PC-3 (cell line): ENCODE measurements around the gene IPCEF1. TPM values are rescaled to one million over a fixed set of nuclear protein-coding genes. Genes with fewer than 3 reads are reported as not detected.

Experiments used
- ATAC-seq: fragments of 200-7000 bp; cut with Tn5 transposase; 2 replicates; pipeline ENCODE4 v1.9.1; 2020; ENCODE audit warnings: mild to moderate bottlenecking, moderate library complexity
- BruUV-seq: library from RNA; stranded (reverse); fragments of 400-500 nt; replicated peaks from 2 replicates; lab custom pipeline; 2021; lab: Mats Ljungman, UMichigan
- CTCF ChIA-PET: fragments of 300-600 bp; sonication (Branson Sonifier 250); formaldehyde crosslinking; loops from one replicate; lab custom pipeline; 2022; ENCODE audit warnings: antibody characterized with exemption; lab: Charles Lee
- POLR2A ChIA-PET: fragments of 300-600 bp; sonication (Branson Sonifier 250); formaldehyde crosslinking; loops from one replicate; lab custom pipeline; 2022; ENCODE audit warnings: antibody characterized with exemption; ENCODE audit not compliant: unreplicated experiment; lab: Charles Lee
- DNase-seq: peaks from one replicate; pipeline ENCODE4 v3.0.0-alpha.2; 2015
- H2AFZ ChIP-seq: fragments of 300-600 bp; sonication (generic); 2 replicates; pipeline ENCODE4 v1.6.0; 2016; ENCODE audit warnings: antibody characterized with exemption, low read length
- H3F3A ChIP-seq: fragments of 300-600 bp; sonication (generic); one replicate; pipeline ENCODE4 v1.6.0; 2017; ENCODE audit warnings: antibody characterized with exemption, low read length, control low read depth, mild to moderate bottlenecking; ENCODE audit not compliant: unreplicated experiment
- H3K27ac ChIP-seq: fragments of 300-600 bp; sonication (generic); 2 replicates; pipeline ENCODE4 v1.5.1; 2016; ENCODE audit warnings: mild to moderate bottlenecking, low read length
- H3K27me3 ChIP-seq: fragments of 300-600 bp; sonication (generic); 2 replicates; pipeline ENCODE4 v1.6.1; 2016; ENCODE audit warnings: low read length, mixed read lengths
- H3K36me3 ChIP-seq: fragments of 300-600 bp; sonication (generic); 2 replicates; pipeline ENCODE4 v1.6.1; 2016; ENCODE audit warnings: low read depth, mixed run types, low read length, mixed read lengths
- H3K4me1 ChIP-seq: fragments of 300-600 bp; sonication (generic); 2 replicates; pipeline ENCODE4 v1.5.1; 2016; ENCODE audit warnings: low read length; ENCODE audit not compliant: insufficient read depth
- H3K4me2 ChIP-seq: fragments of 300-600 bp; sonication (generic); 2 replicates; pipeline ENCODE4 v1.6.0; 2016; ENCODE audit warnings: low read length
- H3K4me3 ChIP-seq: fragments of 300-600 bp; sonication (generic); 2 replicates; pipeline ENCODE4 v1.5.1; 2016; ENCODE audit warnings: mild to moderate bottlenecking, low read length, mixed read lengths
- H3K79me2 ChIP-seq: fragments of 300-600 bp; sonication (generic); 2 replicates; pipeline ENCODE4 v1.6.1; 2017; ENCODE audit warnings: low read length, mixed read lengths
- H3K9ac ChIP-seq: fragments of 300-600 bp; sonication (generic); 2 replicates; pipeline ENCODE4 v1.6.0; 2016; ENCODE audit warnings: mild to moderate bottlenecking, low read length
- H3K9me2 ChIP-seq: fragments of 300-600 bp; sonication (generic); replicated peaks from 2 replicates; pipeline ENCODE4 v1.6.1; 2016; ENCODE audit warnings: mixed run types, low read length, mixed read lengths
- H3K9me3 ChIP-seq: fragments of 300-600 bp; sonication (generic); 2 replicates; pipeline ENCODE4 v1.6.1; 2016; ENCODE audit warnings: low read length, mixed read lengths
- H4K20me1 ChIP-seq: fragments of 300-600 bp; sonication (generic); 2 replicates; pipeline ENCODE4 v1.6.1; 2016; ENCODE audit warnings: low read length, mixed read lengths
- CTCF ChIP-seq: fragments of 300-600 bp; sonication (generic); conservative IDR thresholded peaks from 2 replicates; pipeline ENCODE4 v1.5.1; 2017; ENCODE audit warnings: antibody characterized with exemption, low read depth, mild to moderate bottlenecking, low read length
- EZH2 ChIP-seq: fragments of 300-600 bp; sonication (generic); IDR thresholded peaks from one replicate; pipeline ENCODE4 v1.6.1; 2017; ENCODE audit warnings: antibody characterized with exemption, mild to moderate bottlenecking, low read length; ENCODE audit not compliant: unreplicated experiment
- EZH2phosphoT487 ChIP-seq: fragments of 300-600 bp; sonication (generic); IDR thresholded peaks from 2 replicates; pipeline ENCODE4 v1.6.1; 2018; ENCODE audit warnings: mild to moderate bottlenecking, antibody characterized with exemption, low read length, borderline replicate concordance
- intact Hi-C: fragments of 100-400 bp; cut with micrococcal nuclease; formaldehyde crosslinking; loops from 2 replicates; pipeline ENCODE4 v1.9.0; 2023
- total RNA-seq: library from RNA; depleted of rRNA; stranded (reverse); fragments of >200 nt; gene quantifications from 2 replicates; pipeline ENCODE4 v1.2.3, GENCODE V29; 2014

IPCEF1 gene
- total RNA-seq, 1 experiment from 2014 or later = 0.29 TPM

GRCh38 chr6:154161689-154162088, 194.9 kb downstream of the IPCEF1 start:
- TF ChIP-seq EZH2phosphoT487 = no peak
- no peak for TF ChIP-seq EZH2
- TF ChIP-seq CTCF = no peak
- no peaks in the 10 kb centered on the region for H4K20me1 ChIP-seq
- intact Hi-C loops = no loop called here
- no peaks in the 10 kb centered on the region for H3F3A ChIP-seq
- H3K27ac ChIP-seq = no peak overlapping the region
- no peak for ATAC-seq
- no TSS peak for BruUV-seq
- H3K4me3 ChIP-seq = no peak overlapping the region
- H3K79me2 ChIP-seq = no peaks in the 10 kb centered on the region
- H3K9me3 ChIP-seq = no peaks in the 10 kb centered on the region
- no peak overlapping the region for H2AFZ ChIP-seq
- ChIA-PET POLR2A (no interaction called here), CTCF (no interaction called here)
- no peak overlapping the region for H3K4me2 ChIP-seq
- H3K9me2 ChIP-seq = no peaks in the 10 kb centered on the region
- H3K27me3 ChIP-seq = no peaks in the 10 kb centered on the region
- no peaks in the 10 kb centered on the region for H3K36me3 ChIP-seq
- H3K9ac ChIP-seq = no peak overlapping the region
- no peak for DNase-seq
- H3K4me1 ChIP-seq = no peaks in the 10 kb centered on the region

DNA sequence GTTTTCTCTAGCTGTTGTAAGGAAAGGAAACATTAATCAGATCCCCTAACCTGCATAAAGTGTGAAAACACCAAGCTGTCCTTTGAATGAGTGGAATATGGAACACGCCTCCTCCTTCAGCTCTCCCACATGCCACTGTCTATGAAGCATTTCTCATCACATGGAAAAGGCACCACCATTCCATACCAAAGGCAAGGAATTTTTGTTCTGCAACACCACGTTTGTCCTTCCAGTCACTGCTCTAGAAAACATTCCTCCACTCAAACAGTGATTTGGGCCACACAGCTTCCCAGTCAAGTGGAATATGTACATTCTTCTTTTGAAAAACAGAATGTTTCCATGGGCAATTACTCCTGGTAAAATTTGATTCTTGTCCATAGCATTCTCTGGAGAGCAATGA, 197.5 kb downstream of the IPCEF1 start:
- no peak overlapping the region for H3K4me3 ChIP-seq
- intact Hi-C loops = loop anchor here (5.0 kb wide), 1 partner anchor 518 kb away; no protein-coding TSS in a partner anchor
- no peak overlapping the region for H3K27ac ChIP-seq
- no peaks in the 10 kb centered on the region for H4K20me1 ChIP-seq
- H3F3A ChIP-seq = no peaks in the 10 kb centered on the region
- TF ChIP-seq EZH2 (no peak), EZH2phosphoT487 (no peak), CTCF (no peak)
- no peaks in the 10 kb centered on the region; the same call in 1 of the 2 replicates for H3K36me3 ChIP-seq
- ChIA-PET CTCF (interaction anchor here (0.6 kb wide), 1 partner anchor 162 kb away, joined by 4 read pairs; no protein-coding TSS in a partner anchor), POLR2A (no interaction called here)
- H3K4me1 ChIP-seq = no peaks in the 10 kb centered on the region
- no peak overlapping the region for H3K4me2 ChIP-seq
- DNase-seq = no peak
- H3K9me2 ChIP-seq = no peaks in the 10 kb centered on the region
- H3K9ac ChIP-seq = no peak overlapping the region
- no TSS peak for BruUV-seq
- H3K27me3 ChIP-seq = no peaks in the 10 kb centered on the region
- ATAC-seq = no peak
- H3K79me2 ChIP-seq = no peaks in the 10 kb centered on the region
- H3K9me3 ChIP-seq = no peaks in the 10 kb centered on the region
- H2AFZ ChIP-seq = no peak overlapping the region

- Histone ChIP-seq H3F3A (no peaks in the 10 kb centered on the region), H3K9me3 (no peaks in the 10 kb centered on the region), H3K4me1 (no peaks in the 10 kb centered on the region), H3K4me3 (no peak overlapping the region), H3K27me3 (no peaks in the 10 kb centered on the region), H3K79me2 (no peaks in the 10 kb centered on the region), H3K27ac (no peak overlapping the region), H3K4me2 (no peak overlapping the region), H2AFZ (no peak overlapping the region), H3K36me3 (no peaks in the 10 kb centered on the region; the same call in 1 of the 2 replicates), H3K9me2 (no peaks in the 10 kb centered on the region), H3K9ac (no peak overlapping the region), H4K20me1 (no peaks in the 10 kb centered on the region)
- no TSS peak for BruUV-seq
- CTCF ChIA-PET = interaction anchor here (0.6 kb wide), 1 partner anchor 17 kb away, joined by 3 read pairs; no protein-coding TSS in a partner anchor
- DNase-seq (no peak), ATAC-seq (no peak)
- TF ChIP-seq EZH2 = no peak
- TF ChIP-seq CTCF = no peak
- no peak for TF ChIP-seq EZH2phosphoT487
- POLR2A ChIA-PET = no interaction called here
- intact Hi-C loops = loop anchor here (5.0 kb wide), 1 partner anchor 520 kb away; no protein-coding TSS in a partner anchor
Measured at GRCh38 chr6:154157706-154158105, 198.9 kb downstream of the IPCEF1 start.
